Measurements from ENCODE around the gene HRH4. TPM values are rescaled to one million over a fixed set of nuclear protein-coding genes. Genes with fewer than 3 reads are reported as not detected.

The HRH4 gene
- total RNA-seq, 1 experiment from 2014 or later, result not detected

- in situ Hi-C loops (cut with HindIII; ENCODE audit: low pct_unique_long_range_greater_than_20kb, low sequenced_read_pairs), result no loop called here
- no peak for DNase-seq (ENCODE audit: low read depth, low spot score)
These were observed 665 bp upstream of the HRH4 start for GRCh38 chr18:24459772-24460171.

- in situ Hi-C loops (cut with HindIII; ENCODE audit: low pct_unique_long_range_greater_than_20kb, low sequenced_read_pairs), result no loop called here
- no peak for DNase-seq (ENCODE audit: low read depth, low spot score)
These were observed 1.6 kb downstream of the HRH4 start for GRCh38 chr18:24461996-24462395.

- in situ Hi-C loops (cut with HindIII; ENCODE audit: low pct_unique_long_range_greater_than_20kb, low sequenced_read_pairs), result no loop called here
These were observed 2.7 kb downstream of the HRH4 start for GRCh38 chr18:24462838-24463775.

GRCh38 chr18:24465486-24465885, 5.0 kb downstream of the HRH4 start:
- no peak for DNase-seq (ENCODE audit: low read depth, low spot score)
- in situ Hi-C loops (cut with HindIII; ENCODE audit: low pct_unique_long_range_greater_than_20kb, low sequenced_read_pairs), result no loop called here

More at GRCh38 chr18:24462838-24463775, 2.7 kb downstream of the HRH4 start:
- DNase-seq (ENCODE audit: low read depth, low spot score), result peak; percentile 76

- DNase-seq (ENCODE audit: low read depth, low spot score), result no peak
- in situ Hi-C loops (cut with HindIII; ENCODE audit: low pct_unique_long_range_greater_than_20kb, low sequenced_read_pairs), result no loop called here
These were observed 6.3 kb downstream of the HRH4 start for GRCh38 chr18:24466771-24467170.

- no peak for DNase-seq (ENCODE audit: low read depth, low spot score)
- in situ Hi-C loops (cut with HindIII; ENCODE audit: low pct_unique_long_range_greater_than_20kb, low sequenced_read_pairs), result no loop called here
These were observed 9.7 kb downstream of the HRH4 start for GRCh38 chr18:24470022-24470618.

GRCh38 chr18:24470805-24471204, 10.4 kb downstream of the HRH4 start:
- DNase-seq (ENCODE audit: low read depth, low spot score), result no peak
- in situ Hi-C loops (cut with HindIII; ENCODE audit: low pct_unique_long_range_greater_than_20kb, low sequenced_read_pairs), result no loop called here

- in situ Hi-C loops (cut with HindIII; ENCODE audit: low pct_unique_long_range_greater_than_20kb, low sequenced_read_pairs), result no loop called here
- no peak for DNase-seq (ENCODE audit: low read depth, low spot score)
These were observed 12.2 kb downstream of the HRH4 start for GRCh38 chr18:24472591-24472990.

- no peak for DNase-seq (ENCODE audit: low read depth, low spot score)
- in situ Hi-C loops (cut with HindIII; ENCODE audit: low pct_unique_long_range_greater_than_20kb, low sequenced_read_pairs), result no loop called here
These were observed 14.0 kb downstream of the HRH4 start for GRCh38 chr18:24474406-24474805.

GRCh38 chr18:24475926-24476589, 15.6 kb downstream of the HRH4 start:
- no peak for DNase-seq (ENCODE audit: low read depth, low spot score)
- in situ Hi-C loops (cut with HindIII; ENCODE audit: low pct_unique_long_range_greater_than_20kb, low sequenced_read_pairs), result no loop called here

- in situ Hi-C loops (cut with HindIII; ENCODE audit: low pct_unique_long_range_greater_than_20kb, low sequenced_read_pairs), result no loop called here
- DNase-seq (ENCODE audit: low read depth, low spot score), result no peak
These were observed 18.9 kb downstream of the HRH4 start for GRCh38 chr18:24479371-24479770.

GRCh38 chr18:24482821-24483220, 22.4 kb downstream of the HRH4 start:
- in situ Hi-C loops (cut with HindIII; ENCODE audit: low pct_unique_long_range_greater_than_20kb, low sequenced_read_pairs), result no loop called here
- DNase-seq (ENCODE audit: low read depth, low spot score), result no peak

GRCh38 chr18:24485681-24486080, 25.2 kb downstream of the HRH4 start:
- in situ Hi-C loops (cut with HindIII; ENCODE audit: low pct_unique_long_range_greater_than_20kb, low sequenced_read_pairs), result no loop called here
- no peak for DNase-seq (ENCODE audit: low read depth, low spot score)

- in situ Hi-C loops (cut with HindIII; ENCODE audit: low pct_unique_long_range_greater_than_20kb, low sequenced_read_pairs), result no loop called here
- no peak for DNase-seq (ENCODE audit: low read depth, low spot score)
These were observed 26.2 kb downstream of the HRH4 start for GRCh38 chr18:24486684-24487083.

- in situ Hi-C loops (cut with HindIII; ENCODE audit: low pct_unique_long_range_greater_than_20kb, low sequenced_read_pairs), result no loop called here
- peak; percentile 60 for DNase-seq (ENCODE audit: low read depth, low spot score)
These were observed 28.5 kb downstream of the HRH4 start for GRCh38 chr18:24488824-24489493.

- DNase-seq (ENCODE audit: low read depth, low spot score), result peak; percentile 2
- in situ Hi-C loops (cut with HindIII; ENCODE audit: low pct_unique_long_range_greater_than_20kb, low sequenced_read_pairs), result no loop called here
These were observed 30.1 kb downstream of the HRH4 start for GRCh38 chr18:24490539-24490938.

- DNase-seq (ENCODE audit: low read depth, low spot score), result no peak
- in situ Hi-C loops (cut with HindIII; ENCODE audit: low pct_unique_long_range_greater_than_20kb, low sequenced_read_pairs), result no loop called here
These were observed 31.7 kb downstream of the HRH4 start for GRCh38 chr18:24491927-24492834.
